CD4-positive, alpha-beta T cell treated with Interferon alpha-2 for 1 hour (primary cell): ENCODE results near the gene FCHSD2.
"Not testable (repeated sequence)": the region's sequence is repeated elsewhere in the genome, so short reads cannot be mapped to it uniquely, and the experiment has no call there.

Experiments used
- DNase-seq, 2 donors: peaks; one replicate each; pipeline ENCODE4 v3.0.0-alpha.2; 2020 to 2022

Gene FCHSD2

GRCh38 chr11:72918851-72919250, 223.3 kb downstream of the FCHSD2 start:
- no peak for DNase-seq

GRCh38 chr11:72912253-72912652, 229.9 kb downstream of the FCHSD2 start:
- no peak for DNase-seq

DNA sequence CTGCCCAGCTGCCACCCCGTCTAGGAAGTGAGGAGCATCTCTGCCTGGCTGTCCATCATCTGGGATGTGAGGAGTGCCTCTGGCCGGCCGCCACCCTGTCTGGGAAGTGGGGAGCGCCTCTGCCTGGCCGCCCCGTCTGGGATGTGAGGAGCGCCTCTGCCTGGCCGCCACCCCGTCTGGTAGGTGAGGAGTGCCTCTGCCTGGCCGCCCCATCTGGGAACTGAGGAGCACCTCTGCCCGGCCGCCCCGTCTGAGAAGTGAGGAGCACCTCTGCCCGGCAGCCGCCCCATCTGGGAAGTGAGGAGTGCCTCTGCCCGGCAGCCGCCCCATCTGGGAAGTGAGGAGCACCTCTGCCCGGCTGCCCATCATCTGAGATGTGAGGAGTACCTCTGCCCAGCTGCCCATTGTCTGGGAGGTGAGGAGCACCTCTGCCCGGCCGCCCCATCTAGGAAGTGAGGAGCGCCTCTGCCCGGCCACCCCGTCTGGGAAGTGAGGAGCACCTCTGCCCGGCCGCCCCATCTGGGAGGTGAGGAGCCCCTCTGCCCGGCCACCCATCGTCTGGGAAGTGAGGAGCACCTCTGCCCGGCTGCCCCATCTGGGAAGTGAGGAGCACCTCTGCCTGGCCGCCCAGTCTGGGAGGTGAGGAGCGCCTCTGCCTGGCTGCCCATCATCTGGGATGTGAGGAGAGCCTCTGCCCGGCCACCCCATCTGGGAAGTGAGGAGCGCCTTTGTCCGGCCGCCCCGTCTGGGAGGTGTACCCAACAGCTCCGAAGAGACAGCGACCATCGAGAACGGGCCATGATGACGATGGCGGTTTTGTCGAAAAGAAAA, 232.3 kb downstream of the FCHSD2 start:
- DNase-seq, result not testable (repeated sequence)

DNA sequence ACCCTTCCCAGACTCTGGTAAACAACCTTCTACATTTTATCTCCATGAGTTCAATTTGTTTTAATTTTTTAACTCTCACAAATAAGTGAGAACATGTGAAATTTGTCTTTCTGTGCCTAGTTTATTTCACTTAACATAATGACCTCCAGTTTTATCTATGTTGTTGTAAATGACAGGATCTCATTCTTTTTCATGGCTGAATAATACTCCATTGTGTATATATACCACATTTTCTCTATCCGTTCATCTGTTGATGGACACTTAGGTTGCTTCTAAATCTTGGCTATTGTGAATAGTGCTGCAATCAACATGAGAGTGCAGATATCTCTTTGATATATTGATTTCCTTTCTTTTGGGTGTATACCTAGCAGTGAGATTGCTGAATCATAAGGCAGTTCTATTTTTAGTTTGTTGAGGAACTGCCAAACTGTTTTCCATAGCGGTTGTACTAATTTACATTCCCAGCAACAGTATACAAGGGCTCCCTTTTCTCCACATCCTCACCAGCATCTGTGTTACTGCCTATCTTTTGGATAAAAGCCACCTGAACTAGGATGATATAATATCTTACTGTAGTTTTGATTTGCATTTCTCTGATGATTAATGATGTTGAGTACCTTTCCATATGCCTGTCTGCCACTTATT, 234.0 kb downstream of the FCHSD2 start:
- DNase-seq, result no peak

DNA sequence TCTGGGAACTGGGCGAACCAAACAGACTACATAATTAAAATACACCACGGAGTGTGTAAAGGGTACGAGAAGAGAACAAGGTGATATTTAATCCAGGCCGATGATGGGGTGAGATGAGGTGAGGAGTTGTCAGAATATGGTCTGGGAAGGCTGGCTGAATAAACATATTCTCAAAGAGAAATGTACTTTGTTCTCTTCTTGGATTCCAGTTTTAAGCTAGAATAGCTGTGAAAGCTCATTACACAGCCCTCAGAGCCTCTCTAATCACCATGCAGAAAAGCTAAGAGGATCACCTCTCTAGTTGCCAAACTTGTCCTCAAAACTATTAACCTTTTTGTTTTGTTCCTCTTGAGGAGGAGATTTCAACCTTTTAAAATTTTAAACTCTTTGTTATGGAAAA, 238.1 kb downstream of the FCHSD2 start:
- no peak for DNase-seq

DNA sequence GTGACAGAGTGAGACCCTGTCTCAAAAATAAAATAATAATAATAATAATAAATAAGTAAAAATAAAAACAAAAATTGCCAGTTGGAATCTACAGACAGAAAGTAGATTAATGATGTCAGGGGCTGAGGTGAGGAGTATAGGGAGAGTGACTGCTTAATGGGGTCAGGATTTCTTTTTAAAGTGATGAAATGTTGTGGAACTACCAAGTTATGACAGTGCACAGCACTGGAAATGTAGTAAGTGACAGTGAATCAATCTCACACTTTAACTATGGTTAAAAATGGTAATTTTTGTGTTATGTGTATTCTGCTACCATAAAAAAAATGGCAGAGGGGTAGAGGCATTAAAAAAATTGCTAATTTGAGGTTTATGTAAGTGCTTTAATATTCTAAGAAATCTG, 240.7 kb downstream of the FCHSD2 start:
- DNase-seq, result no peak

GRCh38 chr11:72900013-72900412, 242.1 kb downstream of the FCHSD2 start:
- no peak for DNase-seq

- DNase-seq, result no peak
These were observed 242.9 kb downstream of the FCHSD2 start for GRCh38 chr11:72899238-72899637.

DNA sequence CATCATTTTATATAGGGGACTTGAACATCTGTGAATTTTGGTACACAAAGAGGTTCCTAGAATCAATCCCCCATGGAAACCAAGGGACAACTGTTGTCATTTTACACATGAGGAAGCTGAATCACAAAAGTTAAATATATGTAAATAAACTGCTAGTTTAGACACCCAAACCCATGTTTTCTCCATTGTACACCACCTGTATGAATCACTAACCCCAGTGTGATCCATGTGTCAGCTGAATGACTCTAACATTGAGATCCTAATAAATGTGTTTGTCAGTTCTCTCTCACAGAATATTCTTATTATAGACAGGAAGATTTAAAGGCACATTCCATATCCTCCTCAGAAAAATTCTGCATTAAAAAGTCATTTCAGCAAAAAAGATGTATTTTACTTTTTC, 244.6 kb downstream of the FCHSD2 start:
- DNase-seq, result no peak

DNA sequence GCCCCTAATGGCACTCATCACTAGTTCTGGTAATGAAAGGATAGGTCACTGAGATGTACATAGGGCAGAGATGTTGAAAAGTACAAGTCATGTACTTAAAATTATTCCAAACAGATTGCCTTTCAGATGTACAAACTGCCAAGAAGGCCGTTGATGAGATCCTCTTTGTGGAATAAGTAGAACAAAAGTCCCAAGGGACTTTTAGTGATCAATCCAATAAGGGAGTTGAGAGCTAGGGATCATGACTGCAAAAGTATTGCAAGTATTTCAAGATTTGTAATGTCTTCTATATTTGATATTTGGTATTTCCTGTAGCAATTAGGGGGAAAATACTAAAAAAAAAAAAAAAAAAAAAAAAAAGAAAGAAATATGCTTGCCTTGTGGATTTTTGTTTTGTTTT, 245.7 kb downstream of the FCHSD2 start:
- DNase-seq, result no peak

DNA sequence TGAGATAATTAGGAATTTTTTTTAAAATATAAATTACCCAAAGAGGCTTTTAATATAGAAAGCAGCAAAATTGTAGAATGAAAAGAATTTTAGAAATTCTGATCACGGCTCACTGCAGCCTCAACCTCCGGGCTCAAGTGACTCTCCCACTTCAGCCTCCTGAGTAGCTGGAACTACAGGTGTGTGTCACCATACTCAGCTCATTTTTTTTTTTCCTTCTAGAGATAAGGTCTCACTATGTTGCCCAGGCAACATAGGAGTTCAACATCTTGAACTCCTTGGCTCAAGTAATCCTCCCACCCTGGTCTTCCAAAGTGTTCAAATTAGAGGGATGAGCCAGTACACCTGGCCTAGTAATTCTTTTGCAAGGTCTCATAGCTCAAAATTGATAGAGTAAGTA, 251.2 kb downstream of the FCHSD2 start:
- no peak for DNase-seq

DNA sequence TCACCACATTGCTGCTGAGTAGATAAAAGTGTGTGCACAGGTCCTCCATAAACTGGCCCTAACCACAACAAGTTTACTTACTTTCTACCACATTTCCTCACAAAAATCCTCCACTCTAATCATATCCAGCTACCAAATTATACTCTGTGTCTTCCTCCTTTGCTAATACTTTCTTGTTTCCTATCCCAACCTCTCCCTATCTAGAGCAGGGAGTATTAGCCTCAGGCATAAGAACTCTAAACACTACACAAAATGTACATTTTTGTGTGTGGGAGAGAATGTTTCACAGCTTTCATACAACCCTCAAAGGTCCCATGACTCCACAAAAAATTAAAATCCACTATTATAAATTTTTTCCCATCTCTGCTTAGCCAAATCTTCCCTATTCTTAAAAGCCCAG, 255.5 kb downstream of the FCHSD2 start:
- no peak for DNase-seq

DNA sequence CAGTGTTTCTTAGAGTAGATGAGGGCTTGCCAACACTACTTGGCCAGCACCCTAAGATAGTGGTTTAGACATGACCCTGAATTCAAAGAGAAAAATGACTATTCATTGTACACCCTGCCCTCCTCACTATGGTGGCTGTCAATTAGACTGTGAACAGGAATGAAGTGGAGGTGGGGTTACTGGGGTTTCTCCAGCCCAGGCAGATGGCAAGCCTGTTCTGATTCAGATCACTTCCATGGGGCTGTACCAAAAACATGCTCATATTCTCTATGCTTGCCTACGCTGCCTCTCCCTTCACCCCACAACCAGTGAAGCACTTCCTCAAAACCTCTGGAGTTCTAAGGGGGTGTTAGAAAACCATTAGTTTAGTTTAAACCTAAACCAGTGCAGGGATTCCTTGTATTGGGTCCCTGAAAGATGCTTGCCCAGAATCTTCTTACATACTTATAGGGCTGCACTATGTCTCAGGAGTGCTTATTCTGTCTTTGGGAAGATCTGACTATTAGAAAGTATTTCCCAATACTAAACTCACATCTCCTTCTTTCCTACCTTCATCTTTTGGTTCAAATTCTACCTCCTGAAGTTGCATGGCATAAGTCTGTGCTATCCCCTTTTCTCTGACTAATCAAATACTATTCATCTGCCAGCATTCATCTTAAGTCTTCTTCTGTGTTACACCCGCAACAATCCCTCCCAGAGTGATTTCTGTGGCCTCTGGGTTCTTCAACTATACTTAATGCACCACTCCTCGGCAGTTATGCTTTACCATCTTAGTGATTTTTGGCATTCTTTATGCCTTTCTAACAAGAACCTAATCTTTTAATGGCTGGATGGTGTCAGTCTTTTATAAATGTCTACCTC, 256.1 kb downstream of the FCHSD2 start:
- no peak for DNase-seq

DNA sequence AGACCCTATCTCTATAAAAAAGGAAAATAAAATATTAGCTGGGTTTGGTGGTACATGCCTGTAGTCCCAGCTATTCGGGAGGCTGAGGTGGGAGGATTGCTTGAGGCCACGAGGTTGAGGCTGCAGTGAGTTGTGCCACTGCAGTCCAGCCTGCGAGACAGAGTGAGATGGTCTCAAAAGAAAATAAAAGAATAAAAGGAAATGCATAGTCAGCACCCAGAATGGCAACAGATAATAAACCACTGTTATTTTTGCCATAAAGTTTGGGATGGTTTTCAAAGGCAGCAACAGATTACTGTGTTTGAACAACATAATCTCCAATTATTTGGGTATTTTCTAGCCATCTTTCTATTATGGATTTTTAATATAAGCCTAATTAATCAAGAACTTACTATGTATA, 266.0 kb downstream of the FCHSD2 start:
- no peak for DNase-seq

DNA sequence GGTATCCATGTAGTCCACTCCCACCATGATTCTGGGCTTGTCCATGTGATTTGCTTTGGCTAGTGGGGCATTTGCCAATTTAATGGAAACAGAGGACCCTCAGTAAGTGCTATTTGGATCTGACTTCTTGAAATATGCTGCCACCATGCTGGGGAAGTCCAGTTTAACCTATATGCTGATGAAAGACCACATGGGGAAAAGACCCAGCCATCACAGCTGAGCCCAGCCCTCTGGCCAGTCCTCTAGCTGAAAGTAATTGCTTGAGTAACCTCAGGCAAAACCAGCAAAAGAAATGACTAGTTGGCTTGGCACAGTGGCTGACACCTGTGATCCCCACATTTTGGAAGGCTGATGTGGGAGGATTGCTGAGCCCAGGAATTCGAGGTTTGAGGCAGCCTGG, 266.4 kb downstream of the FCHSD2 start:
- no peak for DNase-seq

DNA sequence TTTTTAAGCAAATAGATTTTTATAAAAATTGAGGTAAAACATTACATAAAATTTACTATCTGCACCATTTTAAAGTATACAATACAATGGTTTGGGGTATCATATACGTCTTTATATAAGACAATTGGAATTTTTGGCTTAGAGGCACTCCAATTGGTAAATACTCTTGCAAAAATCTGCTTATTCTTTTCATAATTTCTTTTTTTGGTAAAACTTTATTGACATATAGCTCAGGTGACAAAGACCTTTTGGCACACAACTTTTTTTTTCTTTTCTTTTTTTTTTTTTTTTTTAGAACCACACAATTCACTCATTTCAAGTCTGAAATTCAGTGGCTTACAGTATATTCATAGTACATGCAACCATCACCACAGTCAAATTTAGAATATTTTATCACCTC, 270.1 kb downstream of the FCHSD2 start:
- no peak for DNase-seq

DNA sequence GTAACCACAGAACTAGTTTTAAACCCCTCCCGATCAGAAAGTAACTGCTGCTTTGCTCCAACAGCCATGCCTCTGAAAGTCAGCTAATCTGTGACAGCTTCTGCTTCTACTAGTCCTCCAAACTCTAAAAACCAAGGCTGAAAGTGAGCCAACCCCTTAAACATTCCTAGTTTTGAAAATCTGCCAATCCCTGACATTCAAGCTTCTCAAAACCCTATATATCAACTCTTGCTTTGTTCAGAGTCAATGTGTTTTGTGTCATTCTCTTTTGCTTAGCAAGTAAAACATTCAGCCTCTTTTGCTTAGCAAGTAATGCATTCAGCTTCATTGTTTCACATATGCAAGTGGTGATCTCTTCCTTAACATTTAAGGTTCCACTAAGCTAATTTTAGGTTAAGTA, 271.0 kb downstream of the FCHSD2 start:
- DNase-seq, result no peak

GRCh38 chr11:72869831-72870230, 272.3 kb downstream of the FCHSD2 start:
- DNase-seq, result no peak

- no peak for DNase-seq
These were observed 274.1 kb downstream of the FCHSD2 start for GRCh38 chr11:72867970-72868369.

DNA sequence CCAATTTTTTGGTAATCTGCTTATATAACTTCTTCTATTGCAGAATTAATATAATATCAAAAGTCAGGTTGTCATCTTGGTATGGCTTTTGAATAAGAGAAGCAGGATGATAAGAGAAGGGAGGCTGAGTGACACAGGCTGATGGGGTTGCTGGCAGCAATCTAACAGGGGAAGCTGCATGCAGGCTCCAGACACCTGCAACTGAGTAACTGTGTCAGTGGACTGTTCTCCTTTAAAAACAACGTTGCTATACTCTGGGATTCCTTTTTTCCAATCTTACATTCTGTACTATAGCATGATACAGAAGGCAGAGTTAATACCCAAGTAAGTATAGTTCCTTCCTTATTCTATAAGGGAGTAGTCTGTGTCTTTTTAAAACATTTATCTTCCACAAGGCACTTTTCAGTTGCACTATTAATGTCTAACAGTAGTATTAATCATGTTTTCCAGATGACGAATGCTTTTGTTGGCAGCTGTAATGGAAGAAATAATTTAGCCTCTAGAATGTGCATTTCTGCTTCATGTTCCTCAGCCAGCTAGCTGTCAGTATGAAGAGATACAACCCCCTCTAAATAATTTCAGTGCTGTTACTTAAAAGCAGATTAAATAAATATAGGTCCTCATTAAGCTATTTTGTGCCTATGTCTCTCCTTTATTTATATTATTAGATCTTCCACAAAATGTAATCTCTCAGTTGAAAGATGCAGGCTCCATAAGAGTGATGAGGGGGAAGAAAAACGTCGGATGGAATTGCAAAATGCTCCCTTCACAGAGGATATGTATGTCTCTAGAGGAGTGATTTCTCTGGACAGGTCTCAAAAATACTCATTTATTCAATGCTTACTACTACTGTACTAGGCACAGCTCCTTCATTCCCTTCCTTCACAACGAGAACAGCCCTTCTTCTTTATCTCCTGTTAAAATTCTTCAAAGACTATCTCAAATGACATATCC, 277.1 kb downstream of the FCHSD2 start:
- no peak for DNase-seq

DNA sequence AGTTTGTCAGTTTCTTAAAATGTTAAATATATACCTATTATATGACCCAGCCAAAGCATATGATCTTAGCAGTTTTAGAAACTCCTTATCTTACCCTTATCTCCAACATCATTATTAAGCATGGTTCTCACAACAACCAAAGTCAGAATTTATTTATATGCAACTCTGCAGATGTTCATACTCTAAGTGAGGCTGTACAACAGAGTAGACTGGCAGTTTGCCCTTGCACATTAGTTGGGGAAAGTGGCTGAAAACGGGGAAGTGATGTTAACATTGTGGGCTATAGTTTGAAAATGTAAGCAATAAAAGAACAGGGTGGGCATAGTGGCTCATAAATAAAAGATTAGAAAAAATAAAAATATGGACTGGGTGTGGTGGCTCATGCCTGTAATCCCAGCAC, 278.2 kb downstream of the FCHSD2 start:
- DNase-seq, result no peak

- no peak for DNase-seq
These were observed 279.0 kb downstream of the FCHSD2 start for GRCh38 chr11:72863091-72863490.

DNA sequence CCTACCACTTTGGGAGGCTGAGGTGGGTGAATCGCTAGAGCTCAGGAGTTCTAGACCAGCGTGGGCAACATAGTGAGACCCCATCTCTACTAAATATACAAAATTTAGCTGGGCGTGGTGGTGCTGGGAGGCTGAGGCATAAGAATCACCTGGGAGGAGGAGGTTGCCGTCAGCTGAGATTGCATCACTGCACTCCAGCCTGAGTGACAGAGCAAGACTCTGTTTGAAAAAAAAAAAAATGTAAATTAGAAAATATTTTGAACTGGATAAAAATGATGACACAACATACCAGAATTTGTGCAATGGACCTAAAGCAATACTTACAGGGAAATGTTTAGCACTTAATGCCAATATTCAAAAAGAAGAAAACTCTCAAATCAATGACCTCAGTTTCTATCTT, 281.5 kb downstream of the FCHSD2 start:
- no peak for DNase-seq
